GM18502 (cell line): ENCODE data around the gene SPRN.
"Not testable (repeated sequence)": the region's sequence is repeated elsewhere in the genome, so short reads cannot be mapped to it uniquely, and the experiment has no call there.

Experiments used
- ATAC-seq: cut with Tn5 transposase; IDR thresholded peaks from one replicate; pipeline ENCODE4 v1.9.1; 2021; ENCODE audit warnings: mild to moderate bottlenecking; ENCODE audit not compliant: unreplicated experiment, poor library complexity

Gene SPRN, protein sequence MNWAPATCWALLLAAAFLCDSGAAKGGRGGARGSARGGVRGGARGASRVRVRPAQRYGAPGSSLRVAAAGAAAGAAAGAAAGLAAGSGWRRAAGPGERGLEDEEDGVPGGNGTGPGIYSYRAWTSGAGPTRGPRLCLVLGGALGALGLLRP

DNA sequence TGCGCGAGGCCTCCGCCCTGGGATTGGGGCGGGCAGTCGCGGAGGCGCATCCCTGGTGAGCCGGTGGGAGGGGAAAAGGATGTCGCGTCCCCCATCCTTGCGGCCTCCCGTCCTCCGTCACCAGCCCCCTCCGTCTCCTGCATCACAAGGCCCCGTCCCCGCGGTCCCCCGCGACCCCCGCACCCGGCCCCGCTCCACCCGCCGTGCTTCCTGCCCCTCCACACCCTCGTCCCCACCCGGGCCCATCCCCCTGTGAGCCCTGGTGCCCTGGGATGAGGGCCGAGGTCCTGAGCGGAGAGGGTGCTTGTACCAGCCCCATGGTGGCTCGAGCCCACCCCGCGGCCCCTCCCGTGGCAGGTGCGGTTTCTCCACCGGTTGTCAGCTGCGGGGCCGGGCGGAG is at the start of gene SPRN:
Gene SPRN, minus strand, starts transcription at position 25 of the 400 bp plus-strand sequence. CDS start 944 bp downstream, outside the sequence.
- not testable (repeated sequence) for ATAC-seq

DNA sequence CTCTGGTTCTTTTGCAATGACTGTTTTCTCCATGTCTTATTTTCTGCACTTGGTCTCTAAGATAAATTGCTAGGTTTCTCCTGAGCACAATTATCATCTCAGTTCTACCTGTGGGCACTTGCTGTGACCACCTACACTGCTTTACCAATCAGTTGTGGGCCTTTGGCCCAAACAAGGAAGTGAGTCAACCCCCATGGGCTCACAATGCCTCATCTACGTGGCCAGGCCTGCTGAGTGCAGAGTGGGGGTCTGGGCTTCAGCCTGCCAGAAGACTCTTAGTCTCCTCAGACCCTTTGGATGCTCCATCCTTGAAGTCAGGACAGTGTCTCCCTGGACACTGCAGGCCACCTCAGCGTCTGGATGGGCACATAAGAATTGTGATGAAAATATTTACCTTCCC is 49.6 kb upstream of the SPRN start:
- no peak for ATAC-seq

DNA sequence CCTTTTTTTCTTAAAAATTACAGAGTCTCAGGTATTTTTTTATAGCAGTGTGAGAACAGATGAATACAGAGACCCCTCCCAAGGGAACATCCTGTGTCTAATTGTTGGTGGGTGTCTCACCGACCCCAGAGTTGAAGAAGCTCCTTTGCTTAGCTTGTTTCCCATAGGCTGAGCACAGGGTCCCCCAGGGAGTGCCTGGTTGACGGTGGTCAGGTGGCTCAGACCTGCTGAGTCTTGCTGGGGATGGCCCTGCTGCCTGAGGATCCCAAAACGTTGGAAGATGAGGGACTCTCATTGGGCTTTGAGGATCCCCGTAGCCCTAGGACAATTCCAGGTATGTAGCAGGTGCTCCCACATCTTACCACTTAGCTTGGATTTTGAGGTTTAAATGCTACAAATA is 48.8 kb upstream of the SPRN start:
- no peak for ATAC-seq

DNA sequence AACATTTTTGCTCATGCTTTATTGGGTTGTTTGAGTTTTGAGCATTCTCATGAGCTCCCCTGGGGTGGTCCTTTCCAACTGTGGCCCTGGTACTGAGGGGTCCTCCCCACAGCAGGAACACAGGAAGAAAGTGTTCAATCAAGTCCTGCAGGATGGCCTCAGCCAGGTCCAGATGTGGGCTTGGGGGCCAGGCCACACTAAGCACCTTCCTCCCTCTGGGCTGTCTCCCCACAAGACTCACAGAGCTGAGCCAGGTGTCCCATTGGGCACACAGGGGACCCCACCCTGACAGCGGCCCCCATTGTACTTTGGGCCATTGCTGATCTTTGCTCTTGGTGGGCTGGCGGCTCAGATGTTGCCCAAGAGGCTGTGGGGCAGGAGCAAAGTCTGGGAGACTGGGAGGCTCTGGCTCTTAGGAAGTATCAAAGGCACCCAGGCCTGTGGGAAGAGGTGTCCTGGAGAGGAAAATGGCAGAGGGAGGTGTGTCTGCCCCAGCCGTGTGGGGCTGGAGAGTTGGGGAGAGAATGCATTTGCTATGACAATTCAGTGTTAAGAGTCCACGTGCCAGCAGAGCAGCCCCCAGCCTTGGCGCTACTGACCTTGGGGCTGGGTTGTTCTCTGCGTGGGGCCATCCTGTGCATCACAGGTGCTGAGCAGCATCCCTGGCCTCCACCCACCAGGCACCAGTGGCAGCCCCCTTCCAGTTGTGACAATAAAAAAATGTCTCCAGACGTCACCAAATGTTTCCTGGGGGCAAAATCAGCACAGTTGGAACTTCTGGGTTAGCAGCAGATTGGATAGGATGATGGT is 47.1 kb upstream of the SPRN start:
- no peak for ATAC-seq

DNA sequence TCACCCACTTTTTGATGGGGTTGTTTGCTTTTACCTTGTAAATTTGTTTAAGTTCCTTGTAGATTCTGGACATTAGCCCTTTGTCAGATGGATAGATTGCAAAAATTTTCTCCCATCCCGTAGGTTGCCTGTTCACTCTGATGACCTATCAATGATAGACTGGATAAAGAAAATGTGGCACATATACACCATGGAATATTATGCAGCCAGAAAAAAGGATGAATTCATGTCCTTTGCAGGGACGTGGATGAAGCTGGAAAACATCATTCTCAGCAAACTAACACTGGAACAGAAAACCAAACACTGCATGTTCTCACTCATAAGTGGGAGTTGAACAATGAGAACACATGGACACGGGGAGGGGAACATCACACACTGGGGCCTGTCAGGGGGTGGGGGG is 44.8 kb upstream of the SPRN start:
- not testable (repeated sequence) for ATAC-seq

DNA sequence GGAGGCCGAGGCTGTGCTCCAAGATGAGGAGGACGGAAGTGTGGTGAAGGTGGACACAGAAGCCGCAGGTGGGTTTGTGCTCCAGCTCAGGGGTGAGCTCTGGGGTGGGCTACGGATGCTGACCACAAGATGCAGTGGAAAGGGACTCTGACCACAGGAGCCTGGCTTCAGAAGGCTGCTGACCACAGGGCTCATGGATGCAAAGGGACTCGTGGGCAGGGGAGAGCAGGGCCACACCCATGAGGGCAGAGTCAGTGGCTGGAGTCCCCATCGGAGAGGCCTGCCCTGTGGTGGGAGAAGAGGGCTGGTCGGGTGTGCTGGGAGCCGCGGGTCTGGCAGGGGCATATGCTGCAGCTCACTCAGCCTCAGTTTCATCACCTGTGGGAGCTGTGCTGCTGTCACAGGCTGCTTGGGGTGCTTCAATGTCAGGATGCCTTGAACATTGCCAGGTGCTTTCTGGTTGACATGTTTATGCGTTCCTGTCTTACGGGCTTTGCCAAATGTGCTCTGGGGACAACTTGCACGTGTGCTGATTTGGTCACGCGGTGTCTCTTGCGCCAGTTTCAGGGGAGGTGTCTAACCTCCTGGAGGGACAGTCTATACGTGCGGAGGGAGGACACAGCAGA is 43.0 kb upstream of the SPRN start:
- no peak for ATAC-seq

DNA sequence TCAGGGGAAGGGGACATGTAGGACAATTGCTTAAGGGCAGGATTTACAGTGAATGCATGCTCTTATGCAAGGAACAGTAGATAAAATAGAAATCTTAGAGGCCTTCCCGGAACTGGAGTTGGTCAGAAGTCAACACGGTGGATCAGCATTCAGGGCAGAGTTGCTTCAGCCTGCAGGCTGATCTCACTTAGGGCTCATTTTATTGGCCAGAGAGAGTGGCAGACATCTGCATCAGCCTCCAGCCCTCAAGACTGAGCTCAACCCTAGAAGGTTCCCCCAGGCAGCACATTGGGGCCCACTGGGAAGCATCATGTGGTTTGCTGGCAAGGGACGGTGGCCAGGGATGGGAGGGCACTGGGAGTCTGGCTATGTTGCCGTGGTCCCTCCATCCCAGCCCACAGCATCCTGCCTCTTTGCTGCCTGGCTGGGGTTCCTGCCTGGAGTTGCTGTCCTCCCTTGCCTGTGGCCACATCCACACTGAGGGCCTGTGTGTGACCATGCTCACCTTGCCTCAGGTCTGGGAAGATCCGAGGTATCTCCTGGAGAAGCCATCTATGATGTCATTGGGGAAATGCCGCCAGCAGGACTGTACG is 42.4 kb upstream of the SPRN start:
- no peak for ATAC-seq

DNA sequence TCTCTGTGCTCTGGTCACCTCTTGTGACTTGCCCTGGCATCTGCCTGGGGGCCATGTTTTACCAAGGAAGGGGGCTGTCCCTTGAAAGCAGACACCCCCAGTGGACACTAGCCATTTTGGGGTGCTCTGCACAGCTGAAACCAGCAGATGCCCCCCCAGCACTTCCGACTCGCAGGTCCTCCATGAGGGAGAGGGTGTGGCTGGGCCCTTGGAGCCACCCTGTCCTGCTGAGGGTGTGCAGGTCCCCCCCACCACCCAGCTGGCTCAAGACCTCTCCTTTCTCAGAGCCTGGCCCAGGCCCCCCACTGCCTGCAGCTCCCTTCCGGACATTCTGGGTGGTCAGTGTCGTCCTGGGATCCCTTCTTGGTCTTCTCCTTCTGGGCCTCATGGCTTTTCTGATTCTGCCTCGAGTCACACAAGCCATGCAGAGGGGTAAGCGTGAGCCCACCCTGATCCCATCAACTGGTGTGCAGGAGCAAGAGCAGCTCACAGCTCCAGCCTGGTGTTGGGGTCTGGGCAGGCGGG is 41.6 kb upstream of the SPRN start:
- ATAC-seq: no peak

DNA sequence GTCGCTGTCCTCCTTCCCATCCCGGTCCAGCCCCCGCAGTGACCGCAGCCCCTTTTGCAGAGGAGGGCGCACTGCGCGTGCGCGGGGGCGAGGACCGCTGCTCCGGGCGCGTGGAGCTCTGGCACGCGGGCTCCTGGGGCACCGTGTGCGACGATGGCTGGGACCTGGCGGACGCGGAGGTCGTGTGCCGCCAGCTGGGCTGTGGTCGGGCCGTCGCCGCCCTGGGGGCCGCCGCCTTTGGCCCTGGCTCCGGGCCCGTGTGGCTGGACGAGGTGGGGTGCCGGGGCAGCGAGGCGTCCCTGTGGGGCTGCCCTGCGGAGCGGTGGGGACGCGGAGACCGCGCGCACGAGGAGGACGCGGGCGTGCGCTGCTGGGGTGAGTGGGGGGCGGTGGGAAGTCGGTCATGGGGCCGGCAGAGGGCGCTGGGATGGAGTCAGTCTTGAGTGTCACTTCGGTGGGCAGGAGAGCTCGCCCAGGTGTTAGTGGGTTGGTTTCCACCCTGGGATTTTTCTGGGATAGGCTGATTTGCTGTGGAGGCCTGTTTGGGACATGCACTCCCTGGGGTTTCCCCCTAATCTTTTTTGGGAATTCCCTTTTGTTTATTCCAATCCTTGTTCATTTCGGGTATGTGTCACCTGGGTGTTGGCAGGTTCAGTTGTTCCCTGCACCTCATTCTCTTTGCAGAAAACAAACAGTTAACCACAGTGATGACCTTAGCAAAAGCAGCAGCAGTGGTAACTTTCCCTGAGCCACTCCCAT is 40.9 kb upstream of the SPRN start:
- ATAC-seq: no peak

DNA sequence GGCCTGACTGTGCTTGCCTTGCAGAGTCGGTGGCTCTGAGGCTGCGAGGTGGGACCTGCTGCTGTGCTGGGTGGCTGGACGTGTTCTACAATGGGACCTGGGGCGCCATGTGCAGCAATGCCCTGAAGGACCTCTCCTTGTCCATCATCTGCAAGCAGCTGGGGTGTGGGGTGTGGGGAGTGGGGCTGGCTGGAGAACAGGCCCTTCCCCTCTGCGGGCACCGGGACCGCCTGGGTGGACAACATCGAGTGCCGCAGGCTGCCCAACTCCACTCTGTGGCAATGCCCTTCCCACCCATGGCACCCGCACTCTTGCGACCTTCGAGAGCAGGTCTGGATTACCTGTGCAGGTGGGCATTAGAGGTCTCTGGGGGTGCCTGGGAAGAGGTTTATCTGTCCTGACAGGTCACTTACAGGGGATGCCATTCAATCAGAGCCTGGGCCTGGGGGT is 40.2 kb upstream of the SPRN start:
- no peak for ATAC-seq

DNA sequence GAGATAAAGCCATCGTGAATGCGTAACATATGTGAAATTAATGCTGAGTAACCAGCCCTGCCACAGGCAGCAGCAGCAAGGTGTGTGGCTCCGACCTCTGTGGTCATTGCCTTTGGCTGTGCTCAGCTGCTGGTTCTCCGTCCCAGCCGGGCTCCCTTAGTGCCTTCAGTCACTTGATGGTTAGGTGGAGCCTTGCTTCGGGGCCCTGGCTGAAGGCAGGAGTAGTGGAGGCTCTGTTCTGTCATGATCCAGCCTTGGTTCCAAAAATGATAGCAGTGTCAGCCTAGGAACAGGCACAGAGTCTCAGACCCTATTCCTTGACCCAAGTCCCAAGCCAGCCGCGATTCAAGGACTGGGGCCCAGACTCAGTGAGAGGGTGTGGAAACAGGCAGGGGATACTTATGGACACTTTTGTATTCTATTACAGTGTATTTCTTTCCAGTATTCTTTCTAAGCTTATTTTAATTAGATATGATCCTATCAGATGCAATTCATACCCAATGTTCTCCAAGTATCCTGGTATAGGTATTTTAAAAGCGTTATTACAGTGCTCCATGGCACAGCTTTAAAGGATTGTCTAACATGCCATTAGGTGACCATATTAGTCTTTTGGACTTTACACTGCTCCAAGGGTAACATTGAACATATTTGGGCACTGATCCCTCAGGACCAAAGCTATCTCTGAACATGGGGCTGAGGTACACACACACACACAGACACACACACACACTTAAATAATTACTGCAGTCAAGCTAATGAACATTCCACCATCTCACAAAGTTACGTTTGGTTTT is 38.3 kb upstream of the SPRN start:
- no peak for ATAC-seq

DNA sequence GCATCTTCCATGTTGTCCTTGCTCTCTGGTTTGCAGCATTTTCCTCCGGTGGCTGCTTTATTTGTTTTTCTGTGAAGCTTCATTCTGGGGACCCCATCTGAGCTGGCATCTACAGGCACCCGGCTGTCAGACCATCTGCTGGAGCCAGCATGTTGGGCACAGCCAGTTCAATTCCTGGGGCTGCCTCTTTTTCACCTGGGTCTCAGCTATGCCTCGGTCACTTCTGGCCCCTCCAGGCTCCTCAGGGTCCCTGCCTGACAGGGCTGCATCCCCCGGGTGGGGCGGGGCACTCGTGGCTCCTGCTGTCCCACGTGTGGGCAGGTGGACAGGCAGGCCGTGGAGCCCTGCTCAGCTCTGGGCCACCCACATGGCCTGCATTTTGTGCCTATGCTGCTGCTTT is 37.4 kb upstream of the SPRN start:
- no peak for ATAC-seq

DNA sequence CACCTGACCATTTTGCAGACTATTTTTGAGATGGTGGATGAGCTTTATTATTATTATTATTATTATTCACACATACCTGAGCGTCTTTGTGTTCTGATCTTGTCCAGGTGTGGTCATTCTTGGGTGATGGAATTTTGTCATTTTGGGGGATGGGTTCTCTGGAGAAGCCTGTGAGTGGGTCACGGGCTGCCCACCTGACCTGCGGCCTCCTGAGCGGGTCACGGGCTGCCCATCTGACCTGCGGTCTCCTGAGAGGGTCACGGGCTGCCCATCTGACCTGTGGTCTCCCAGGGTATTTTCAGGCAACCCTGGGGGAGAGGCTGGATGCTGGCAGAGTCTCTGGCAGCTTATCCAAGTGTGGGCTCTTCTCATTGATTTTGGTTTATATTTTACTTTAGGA is 36.6 kb upstream of the SPRN start:
- ATAC-seq: no peak

DNA sequence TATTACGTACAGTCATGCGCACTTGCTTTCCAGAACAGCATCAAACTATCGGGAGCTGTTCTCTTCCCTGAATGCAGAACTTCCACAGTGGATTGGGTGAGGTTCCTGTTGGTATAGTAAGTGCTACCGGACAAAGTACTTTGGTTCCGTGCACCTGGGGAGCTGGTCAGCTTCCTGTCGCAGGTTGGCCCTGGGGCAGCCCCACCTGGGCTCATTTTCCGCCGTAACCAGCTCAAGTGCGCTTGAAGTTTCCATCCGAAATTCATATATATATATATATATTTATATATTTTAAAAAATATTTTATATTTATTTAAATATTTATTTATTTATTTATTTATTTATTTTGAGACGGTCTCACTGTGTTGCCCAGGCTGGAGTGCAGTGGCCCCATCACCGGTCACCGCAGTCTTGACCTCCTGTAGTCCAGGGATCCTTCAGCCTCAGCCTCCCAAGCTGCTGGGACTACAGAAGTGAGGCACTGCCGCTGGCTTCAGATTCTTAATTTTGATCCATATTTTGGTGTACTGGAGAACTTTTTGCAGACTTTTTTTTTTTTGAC is 35.9 kb upstream of the SPRN start:
- no peak for ATAC-seq

DNA sequence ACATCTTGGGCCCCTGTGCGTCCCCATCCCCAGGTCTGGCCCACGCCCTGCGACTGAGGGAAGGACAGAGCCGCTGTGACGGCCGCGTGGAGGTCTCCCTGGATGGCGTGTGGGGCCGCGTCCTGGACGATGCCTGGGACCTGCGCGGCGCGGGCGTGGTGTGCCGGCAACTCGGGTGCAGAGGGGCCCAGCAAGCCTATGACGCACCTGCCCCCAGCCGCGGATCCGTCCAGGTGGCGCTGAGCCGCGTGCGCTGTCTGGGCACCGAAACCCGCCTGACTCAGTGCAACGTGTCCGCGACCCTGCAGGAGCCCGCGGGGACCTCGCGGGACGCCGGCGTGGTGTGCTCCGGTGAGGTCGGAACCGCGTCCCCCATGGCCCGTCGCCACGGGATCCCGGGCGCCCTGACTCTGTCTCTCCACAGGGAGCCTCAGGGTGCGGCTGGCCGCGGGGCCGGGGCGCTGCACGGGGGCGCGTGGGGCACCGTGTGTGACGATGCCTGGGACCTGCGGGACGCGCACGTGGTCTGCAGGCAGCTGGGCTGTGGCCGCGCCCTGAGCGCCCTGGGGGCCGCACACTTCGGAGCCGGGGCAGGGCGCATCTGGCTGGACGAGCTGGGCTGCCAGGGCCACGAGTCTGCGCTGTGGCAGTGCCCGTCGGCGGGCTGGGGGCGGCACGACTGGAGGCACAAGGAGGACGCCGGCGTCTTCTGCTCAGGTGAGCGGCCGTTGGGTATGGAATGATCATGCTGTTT is 35.2 kb upstream of the SPRN start:
- ATAC-seq: no peak

DNA sequence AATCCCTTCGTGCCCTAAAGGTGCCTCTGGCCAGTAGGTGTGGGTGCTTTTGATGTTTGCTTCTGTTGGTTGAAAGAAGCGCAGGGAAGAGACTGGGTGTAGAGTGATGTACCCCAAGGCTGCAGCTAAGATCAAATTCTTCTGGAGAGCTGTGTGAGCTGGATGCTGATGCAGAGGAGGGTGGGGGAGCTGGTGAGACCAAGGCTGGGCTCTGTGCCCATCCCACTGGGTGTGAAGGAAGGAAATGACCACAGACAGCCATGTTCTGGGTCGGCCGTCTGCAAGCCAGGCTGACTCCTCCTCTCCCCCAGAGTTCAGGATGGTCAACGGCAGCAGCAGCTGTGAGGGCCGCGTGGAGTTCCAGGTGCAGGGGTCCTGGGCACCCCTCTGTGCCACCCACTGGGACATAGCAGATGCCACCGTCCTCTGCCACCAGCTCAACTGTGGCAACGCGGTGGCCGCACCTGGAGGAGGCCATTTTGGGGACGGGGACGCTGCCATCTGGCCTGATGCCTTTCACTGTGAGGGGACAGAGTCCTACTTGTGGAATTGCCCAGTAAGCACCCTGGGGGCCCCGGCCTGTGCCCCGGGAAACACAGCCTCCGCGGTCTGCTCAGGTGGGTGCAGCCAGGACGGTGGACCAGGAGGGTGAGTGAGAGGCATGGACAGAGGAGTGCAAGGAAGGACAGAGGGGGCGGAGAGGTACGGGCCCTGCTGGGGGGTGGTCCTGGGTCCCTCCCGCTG is 34.5 kb upstream of the SPRN start:
- no peak for ATAC-seq

DNA sequence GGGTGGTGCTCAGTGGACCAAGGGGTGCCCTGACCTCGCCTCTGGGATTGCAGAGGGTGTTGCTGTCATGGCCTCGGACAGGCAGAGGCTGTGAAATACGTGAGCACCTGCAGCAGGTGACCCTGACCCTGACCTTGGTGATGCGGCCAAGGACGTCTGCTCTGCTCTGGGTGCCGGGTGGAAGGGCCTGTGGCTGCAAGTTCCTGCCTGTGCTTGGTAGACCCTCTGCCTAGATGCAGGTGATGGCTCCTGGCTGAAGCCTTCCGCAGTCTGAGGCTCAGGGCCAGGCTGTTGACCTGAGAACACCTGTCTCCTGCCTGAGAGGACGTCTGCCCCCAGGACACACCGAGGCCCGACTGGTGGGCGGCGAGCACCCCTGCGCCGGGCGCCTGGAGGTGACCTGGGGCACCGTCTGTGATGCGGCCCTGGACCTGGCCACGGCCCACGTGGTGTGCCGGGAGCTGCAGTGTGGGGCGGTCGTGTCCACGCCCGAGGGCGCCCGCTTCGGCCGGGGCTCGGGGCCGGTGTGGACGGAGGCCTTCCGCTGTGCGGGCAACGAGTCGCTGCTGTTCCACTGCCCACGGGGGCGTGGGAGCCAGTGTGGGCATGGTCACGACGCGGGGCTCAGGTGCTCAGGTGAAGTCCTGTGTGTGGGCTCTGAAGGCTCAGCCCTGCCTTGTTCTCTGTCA is 33.7 kb upstream of the SPRN start:
- no peak for ATAC-seq
